HepG2 (cell line): Measurements from ENCODE around the gene KCNQ1OT1. TPM values are rescaled to one million over a fixed set of nuclear protein-coding genes. Genes with fewer than 3 reads are reported as not detected.

Source experiments
- CBX2 ChIP-seq, 2 experiments: fragments of 200-600 bp in 1 of 2; sonication (generic); formaldehyde crosslinking in 1 of 2; IDR thresholded peaks; 2 replicates each; pipeline versions ENCODE4 v1.7.0 to v1.8.1; 2018 to 2022; ENCODE audit warnings: low read depth in 2 of 2, low read length in 1 of 2, mild to moderate bottlenecking in 1 of 2, missing genetic modification reagents in 1 of 2
- GPN1 ChIP-seq: sonication (generic); formaldehyde crosslinking; IDR thresholded peaks from 2 replicates; pipeline ENCODE4 v1.5.1; 2020; ENCODE audit warnings: missing genetic modification reagents, borderline replicate concordance
- GTF3A ChIP-seq: sonication (generic); formaldehyde crosslinking; conservative IDR thresholded peaks from 2 replicates; pipeline ENCODE4 v1.4.0; 2020; ENCODE audit warnings: mild to moderate bottlenecking, missing genetic modification reagents
- HNF4G ChIP-seq, 2 experiments: sonication (generic) in 1 of 2; formaldehyde crosslinking in 1 of 2; IDR thresholded peaks; 2 replicates each; pipeline versions ENCODE4 v1.4.0 to v1.6.1; 2011 to 2020; ENCODE audit warnings: borderline replicate concordance in 2 of 2, low read depth in 2 of 2, mild to moderate bottlenecking in 2 of 2, low read length in 1 of 2, missing genetic modification reagents in 1 of 2, moderate library complexity in 1 of 2
- HOXA9 ChIP-seq: sonication (generic); formaldehyde crosslinking; IDR thresholded peaks from 2 replicates; pipeline ENCODE4 v1.8.1; 2022; ENCODE audit warnings: missing genetic modification reagents, mild to moderate bottlenecking, moderate library complexity, borderline replicate concordance
- NR2F1 ChIP-seq, 2 experiments: fragments of 450-650 bp in 1 of 2; formaldehyde crosslinking in 1 of 2; IDR thresholded peaks; 2 replicates each; pipeline versions ENCODE4 v1.5.0 to v1.6.1; 2016 to 2020; ENCODE audit warnings: mild to moderate bottlenecking in 1 of 2, missing compliant biosample characterization in 1 of 2, missing genetic modification reagents in 1 of 2, moderate library complexity in 1 of 2
- POLR2AphosphoS2 ChIP-seq: IDR thresholded peaks from 2 replicates; pipeline ENCODE4 v1.6.1; 2011; ENCODE audit warnings: low read depth, low read length, improper control_type of control experiment
- RBFOX2 ChIP-seq: fragments of 200-400 bp; formaldehyde crosslinking; IDR thresholded peaks from 2 replicates; pipeline ENCODE4 v1.6.1; 2017; ENCODE audit warnings: low read depth, mild to moderate bottlenecking, low read length
- SP2 ChIP-seq: sonication (generic); formaldehyde crosslinking; IDR thresholded peaks from 2 replicates; pipeline ENCODE4 v1.5.1; 2020; ENCODE audit warnings: mild to moderate bottlenecking, missing genetic modification reagents
- STAT6 ChIP-seq: sonication (generic); formaldehyde crosslinking; IDR thresholded peaks from 2 replicates; pipeline ENCODE4 v1.4.0; 2020; ENCODE audit warnings: missing genetic modification reagents, mild to moderate bottlenecking, borderline replicate concordance
- ZBTB39 ChIP-seq: sonication (generic); formaldehyde crosslinking; IDR thresholded peaks from 2 replicates; pipeline ENCODE4 v1.5.0; 2020; ENCODE audit warnings: missing genetic modification reagents
- ZBTB8A ChIP-seq: sonication (generic); formaldehyde crosslinking; IDR thresholded peaks from 2 replicates; pipeline ENCODE4 v1.4.0; 2020; ENCODE audit warnings: mild to moderate bottlenecking, low read depth, missing genetic modification reagents, borderline replicate concordance
- ZFP36L1 ChIP-seq: sonication (generic); formaldehyde crosslinking; IDR thresholded peaks from 2 replicates; pipeline ENCODE4 v1.8.0; 2022; ENCODE audit warnings: mild to moderate bottlenecking, missing genetic modification reagents, moderate library complexity
- ZFP90 ChIP-seq: sonication (generic); formaldehyde crosslinking; IDR thresholded peaks from 2 replicates; pipeline ENCODE4 v1.8.0; 2022; ENCODE audit warnings: missing genetic modification reagents, mild to moderate bottlenecking, inconsistent platforms, borderline replicate concordance
- ZNF337 ChIP-seq: sonication (generic); formaldehyde crosslinking; IDR thresholded peaks from 2 replicates; pipeline ENCODE4 v1.5.1; 2020; ENCODE audit warnings: missing genetic modification reagents, low read depth, mild to moderate bottlenecking, borderline replicate concordance
- ZNF552 ChIP-seq: sonication (generic); formaldehyde crosslinking; IDR thresholded peaks from 2 replicates; pipeline ENCODE4 v1.9.0; 2022; ENCODE audit warnings: missing genetic modification reagents, mild to moderate bottlenecking, borderline replicate concordance
- ZNF619 ChIP-seq: sonication (generic); formaldehyde crosslinking; IDR thresholded peaks from 2 replicates; pipeline ENCODE4 v1.4.0; 2020; ENCODE audit warnings: mild to moderate bottlenecking, missing genetic modification reagents
- ZNF737 ChIP-seq: sonication (generic); formaldehyde crosslinking; IDR thresholded peaks from 2 replicates; pipeline ENCODE4 v1.5.0; 2020; ENCODE audit warnings: missing genetic modification reagents, mild to moderate bottlenecking, borderline replicate concordance
- ZNF740 ChIP-seq: sonication (generic); formaldehyde crosslinking; IDR thresholded peaks from 2 replicates; pipeline ENCODE4 v1.4.0; 2020; ENCODE audit warnings: missing genetic modification reagents
- ZNF839 ChIP-seq: sonication (generic); formaldehyde crosslinking; IDR thresholded peaks from 2 replicates; pipeline ENCODE4 v1.4.0; 2020; ENCODE audit warnings: missing genetic modification reagents, mild to moderate bottlenecking, borderline replicate concordance
- polyA plus RNA-seq, 8 experiments: library from polyadenylated mRNA; depleted of rRNA in 3 of 8; stranded (reverse) in 7 of 8; unstranded in 1 of 8; fragments of >200 nt; fragmentation: Illumina TruSeq in 4 of 8; extraction: Trizol in 4 of 8; gene quantifications; 2 replicates each; pipeline versions ENCODE4 v1.2.1 to v1.2.3, GENCODE V29; 2011 to 2016; ENCODE audit warnings: low read depth in 4 of 8, missing spikeins in 1 of 8, mixed read lengths in 1 of 8; ENCODE audit not compliant: insufficient read depth in 1 of 8
- total RNA-seq, 5 experiments: library from RNA; depleted of rRNA; stranded (reverse); fragments of >200 nt; fragmentation: Illumina TruSeq; extraction: Trizol; gene quantifications; 2 replicates each; pipeline ENCODE4 v1.2.3, GENCODE V29; 2016; ENCODE audit warnings: low read depth in 1 of 5

The KCNQ1OT1 gene
- total and polyA plus RNA-seq, 2 of the 13 experiments (the other 11 are each of a cell fraction or from before 2014, with no cell fraction given): 1.3 to 18.9 TPM

- TF ChIP-seq STAT6 (CRISPR knock-in tag) (no peak), POLR2AphosphoS2 (peak; percentile 36; the same call in 1 of the 2 replicates), ZBTB39 (no peak), ZNF737 (no peak), ZNF337 (CRISPR knock-in tag) (no peak), HOXA9 (CRISPR knock-in tag) (peak; percentile 30; the same call in 1 of the 2 replicates), ZFP90 (CRISPR knock-in tag) (peak; percentile 87), NR2F1 (CRISPR knock-in tag; IDR thresholded peaks at IDR 0.05) (peak; percentile 92 to 94), ZFP36L1 (CRISPR knock-in tag) (peak; percentile 67), GPN1 (CRISPR knock-in tag) (no peak; the same call in 1 of the 2 replicates), ZBTB8A (CRISPR knock-in tag) (no peak), GTF3A (CRISPR knock-in tag) (no peak), ZNF839 (0 out of 2 replicates have a peak, but pooled peaks have one; percentile 32), ZNF552 (CRISPR knock-in tag) (no peak), ZNF740 (CRISPR knock-in tag) (no peak), HNF4G (IDR thresholded peaks at IDR 0.05; ENCODE audit: borderline replicate concordance, low read depth, low read length) (peak; percentile 62; the same call in 1 of the 2 replicates), HNF4G (CRISPR knock-in tag; IDR thresholded peaks at IDR 0.05; ENCODE audit: borderline replicate concordance, low read depth) (peak; percentile 84; the same call in 1 of the 2 replicates), RBFOX2 (peak; percentile 99), ZNF619 (CRISPR knock-in tag) (no peak), SP2 (CRISPR knock-in tag) (no peak), CBX2 (IDR thresholded peaks at IDR 0.05; ENCODE audit: low read depth, low read length) (no peak), CBX2 (CRISPR knock-in tag; IDR thresholded peaks at IDR 0.05; ENCODE audit: low read depth) (no peak)
Observed at GRCh38 chr11:2732261-2732939, 32.6 kb upstream of the KCNQ1OT1 start (continued).
